MCF 10A (cell line): Measurements from ENCODE around the gene AMPH. TPM values are rescaled to one million over a fixed set of nuclear protein-coding genes. Genes with fewer than 3 reads are reported as not detected.

ENCODE experiments used
- BruUV-seq: library from RNA; stranded (reverse); fragments of 400-500 nt; replicated peaks from 2 replicates; lab custom pipeline; 2021; lab: Mats Ljungman, UMichigan
- CTCF ChIA-PET: fragments of 300-600 bp; sonication (Branson Sonifier 250); formaldehyde crosslinking; extraction: SDS; loops from one replicate; lab custom pipeline; 2021; ENCODE audit warnings: antibody characterized with exemption, inconsistent platforms; lab: Yijun Ruan, JAX
- POLR2A ChIA-PET: fragments of 300-600, 350-650 bp; sonication (Branson Sonifier 250); formaldehyde crosslinking; extraction: SDS; loops from one replicate; lab custom pipeline; 2020; ENCODE audit warnings: antibody characterized with exemption, inconsistent platforms; lab: Yijun Ruan, JAX
- DNase-seq: peaks from one replicate; pipeline ENCODE4 v3.0.0-alpha.2; 2018; ENCODE audit not compliant: unreplicated experiment
- H3K27ac Mint-ChIP-seq: one replicate; pipeline ENCODE4 v1.8.0; 2022; ENCODE audit warnings: mild to moderate bottlenecking, low read depth, mixed read lengths; ENCODE audit not compliant: unreplicated experiment
- H3K27me3 Mint-ChIP-seq: one replicate; pipeline ENCODE4 v1.8.0; 2022; ENCODE audit warnings: mixed read lengths; ENCODE audit not compliant: insufficient read depth, unreplicated experiment
- H3K36me3 Mint-ChIP-seq: one replicate; pipeline ENCODE4 v1.8.0; 2022; ENCODE audit warnings: mild to moderate bottlenecking, moderate library complexity, mixed read lengths; ENCODE audit not compliant: insufficient read depth, unreplicated experiment
- H3K4me1 Mint-ChIP-seq: one replicate; pipeline ENCODE4 v1.8.0; 2022; ENCODE audit warnings: mixed read lengths; ENCODE audit not compliant: insufficient read depth, unreplicated experiment
- H3K4me3 Mint-ChIP-seq: one replicate; pipeline ENCODE4 v1.8.0; 2022; ENCODE audit warnings: mild to moderate bottlenecking, moderate library complexity, mixed read lengths; ENCODE audit not compliant: unreplicated experiment
- H3K9me3 Mint-ChIP-seq: one replicate; pipeline ENCODE4 v1.8.0; 2022; ENCODE audit warnings: mixed read lengths; ENCODE audit not compliant: unreplicated experiment
- intact Hi-C: fragments of 100-400 bp; cut with micrococcal nuclease; formaldehyde crosslinking; loops from 2 replicates; pipeline ENCODE4 v1.14.1; 2022
- total RNA-seq: library from RNA; stranded (reverse); gene quantifications from 2 replicates; pipeline ENCODE4 v1.2.3, GENCODE V29; 2022
- TF ChIP-seq, protein P1 (sequence below): fragments of 200-600 bp; IDR thresholded peaks from one replicate; pipeline ENCODE4 v1.8.0; 2022; ENCODE audit warnings: antibody characterized with exemption, mild to moderate bottlenecking; ENCODE audit not compliant: unreplicated experiment

AMPH gene
- total RNA-seq, 1 experiment from 2014 or later: 0.63 TPM

GRCh38 chr7:38600741-38601140, 30.4 kb downstream of the AMPH start:
- H3K9me3 Mint-ChIP-seq: no peaks in the 10 kb centered on the region
- ChIA-PET POLR2A (interaction anchor here (0.7 kb wide), 1 partner anchor 796 kb away, joined by 3 read pairs; no protein-coding TSS in a partner anchor), CTCF (no interaction called here)
- intact Hi-C loops: no loop called here
- no peak overlapping the region for H3K4me3 Mint-ChIP-seq
- H3K27me3 Mint-ChIP-seq: no peaks in the 10 kb centered on the region
- no peaks in the 10 kb centered on the region for H3K4me1 Mint-ChIP-seq
- no TSS peak for BruUV-seq
- no peak overlapping the region for H3K27ac Mint-ChIP-seq
- DNase-seq: peak; percentile 22
- TF ChIP-seq, protein P1, sequence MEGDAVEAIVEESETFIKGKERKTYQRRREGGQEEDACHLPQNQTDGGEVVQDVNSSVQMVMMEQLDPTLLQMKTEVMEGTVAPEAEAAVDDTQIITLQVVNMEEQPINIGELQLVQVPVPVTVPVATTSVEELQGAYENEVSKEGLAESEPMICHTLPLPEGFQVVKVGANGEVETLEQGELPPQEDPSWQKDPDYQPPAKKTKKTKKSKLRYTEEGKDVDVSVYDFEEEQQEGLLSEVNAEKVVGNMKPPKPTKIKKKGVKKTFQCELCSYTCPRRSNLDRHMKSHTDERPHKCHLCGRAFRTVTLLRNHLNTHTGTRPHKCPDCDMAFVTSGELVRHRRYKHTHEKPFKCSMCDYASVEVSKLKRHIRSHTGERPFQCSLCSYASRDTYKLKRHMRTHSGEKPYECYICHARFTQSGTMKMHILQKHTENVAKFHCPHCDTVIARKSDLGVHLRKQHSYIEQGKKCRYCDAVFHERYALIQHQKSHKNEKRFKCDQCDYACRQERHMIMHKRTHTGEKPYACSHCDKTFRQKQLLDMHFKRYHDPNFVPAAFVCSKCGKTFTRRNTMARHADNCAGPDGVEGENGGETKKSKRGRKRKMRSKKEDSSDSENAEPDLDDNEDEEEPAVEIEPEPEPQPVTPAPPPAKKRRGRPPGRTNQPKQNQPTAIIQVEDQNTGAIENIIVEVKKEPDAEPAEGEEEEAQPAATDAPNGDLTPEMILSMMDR: no peak
- H3K36me3 Mint-ChIP-seq: no peaks in the 10 kb centered on the region

DNA sequence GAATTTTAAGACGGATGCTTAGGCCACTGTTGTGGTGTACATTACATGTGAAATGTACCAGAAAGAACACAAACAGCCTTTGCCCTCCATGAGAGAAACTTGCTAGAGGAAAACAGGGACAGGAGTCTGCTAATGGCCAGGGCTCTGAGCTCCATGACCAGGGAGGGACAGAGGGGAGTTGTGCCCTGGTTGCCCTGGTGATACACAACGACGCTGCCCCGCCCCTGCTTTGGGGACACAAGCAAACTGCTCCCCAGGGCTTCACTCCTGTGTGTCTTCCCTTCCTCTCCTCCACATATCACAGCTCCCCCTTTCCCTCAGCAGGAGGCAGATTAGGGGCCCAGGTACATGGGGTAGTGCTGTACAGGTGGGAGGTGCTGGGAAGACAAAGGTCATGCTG, 36.2 kb downstream of the AMPH start:
- H3K27me3 Mint-ChIP-seq: no peaks in the 10 kb centered on the region
- no TSS peak for BruUV-seq
- CTCF ChIA-PET: interaction anchor here (0.7 kb wide), 1 partner anchor 38 kb away, joined by 3 read pairs; no protein-coding TSS in a partner anchor
- TF ChIP-seq, protein P1: no peak
- POLR2A ChIA-PET: no interaction called here
- H3K27ac Mint-ChIP-seq: no peak overlapping the region
- intact Hi-C loops: no loop called here
- H3K36me3 Mint-ChIP-seq: no peaks in the 10 kb centered on the region
- H3K9me3 Mint-ChIP-seq: no peaks in the 10 kb centered on the region
- no peak overlapping the region for H3K4me3 Mint-ChIP-seq
- no peaks in the 10 kb centered on the region for H3K4me1 Mint-ChIP-seq
- DNase-seq: no peak

DNA sequence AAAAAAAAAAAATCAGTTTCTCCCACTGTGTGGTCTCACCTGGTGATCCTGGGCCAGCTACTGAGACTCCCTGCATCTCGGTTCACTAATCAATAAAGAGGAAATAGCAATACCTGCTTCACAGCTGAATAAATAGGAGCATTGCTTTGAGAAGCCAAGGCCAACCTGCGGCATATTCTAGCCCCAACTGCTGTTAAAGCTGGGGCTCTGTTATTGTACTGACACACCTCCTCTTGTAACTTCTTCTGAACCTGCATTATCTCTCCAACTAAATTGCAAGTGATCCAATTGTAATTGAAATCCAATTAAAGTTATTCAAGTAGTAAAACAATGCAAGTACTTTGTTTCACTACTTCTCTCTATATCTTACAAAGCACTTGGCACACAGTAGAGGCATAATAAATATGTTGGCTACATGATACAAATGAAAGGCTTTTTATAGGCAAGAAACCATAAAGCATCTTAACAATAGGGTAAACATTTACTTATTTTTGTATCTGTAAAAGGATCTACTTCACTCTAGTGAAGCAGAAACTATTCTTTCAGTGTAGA, 38.4 kb downstream of the AMPH start:
- no peaks in the 10 kb centered on the region for H3K36me3 Mint-ChIP-seq

GRCh38 chr7:38585572-38586354, 45.4 kb downstream of the AMPH start:
- BruUV-seq: no TSS peak
- Mint-ChIP-seq H3K36me3 (no peaks in the 10 kb centered on the region), H3K4me1 (peaks cover 6% of the 10 kb centered on the region), H3K9me3 (no peaks in the 10 kb centered on the region), H3K4me3 (no peak overlapping the region), H3K27me3 (peaks cover 17% of the 10 kb centered on the region), H3K27ac (no peak overlapping the region)
- CTCF ChIA-PET: interaction anchor here (1.1 kb wide), 1 partner anchor 74 kb away, joined by 3 read pairs; no protein-coding TSS in a partner anchor
- DNase-seq: no peak
- intact Hi-C loops: no loop called here
- TF ChIP-seq, protein P1: no peak
- POLR2A ChIA-PET: no interaction called here

More for the DNA sequence above, 38.4 kb downstream of the AMPH start:
- Mint-ChIP-seq H3K4me3 (no peak overlapping the region), H3K27ac (no peak overlapping the region), H3K27me3 (no peaks in the 10 kb centered on the region), H3K9me3 (no peaks in the 10 kb centered on the region), H3K4me1 (no peaks in the 10 kb centered on the region)
- CTCF ChIA-PET: no interaction called here
- TF ChIP-seq, protein P1: no peak
- intact Hi-C loops: no loop called here
- no TSS peak for BruUV-seq
- DNase-seq: no peak
- POLR2A ChIA-PET: no interaction called here
